Astrocyte of the spinal cord (primary cell): ENCODE results near the gene TAS2R60.
"Not testable (repeated sequence)": the region's sequence is repeated elsewhere in the genome, so short reads cannot be mapped to it uniquely, and the experiment has no call there.

Source experiments
- DNase-seq: peaks from one replicate; pipeline ENCODE4 v3.0.0; 2011; ENCODE audit warnings: low read depth, low spot score
- H3K4me3 ChIP-seq: 2 replicates; pipeline ENCODE4 v1.5.1; 2011; ENCODE audit warnings: low read depth, mild to moderate bottlenecking, low read length, moderate library complexity
- in situ Hi-C: cut with HindIII; loops from 2 replicates; pipeline ENCODE4 v1.10.0; 2017; ENCODE audit warnings: low sequenced_read_pairs
- TF ChIP-seq, protein P1 (sequence below): IDR thresholded peaks from 2 replicates; pipeline ENCODE4 v1.5.1; 2012; ENCODE audit warnings: low read depth, mild to moderate bottlenecking, low read length, inconsistent platforms

The TAS2R60 gene

DNA sequence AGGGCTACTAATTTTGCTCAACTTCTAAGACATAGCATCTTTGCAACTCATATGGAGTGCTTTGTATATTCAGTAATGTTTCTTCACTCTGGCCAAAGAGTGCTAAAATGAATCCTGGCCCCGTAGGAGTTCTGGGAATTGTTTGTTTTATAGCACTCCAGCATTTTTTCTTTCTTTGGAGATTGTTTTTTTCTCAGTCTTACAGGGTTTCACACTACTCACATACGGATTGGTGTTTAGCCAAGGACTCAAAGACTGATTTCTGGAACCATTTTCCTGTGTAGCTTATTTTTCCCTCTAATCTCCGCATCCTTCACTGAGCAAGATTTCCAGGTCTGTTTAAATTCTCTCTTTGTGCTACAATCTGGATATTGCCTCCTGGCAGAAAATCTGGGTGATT, 40.9 kb downstream of the TAS2R60 start:
- TF ChIP-seq, protein P1, sequence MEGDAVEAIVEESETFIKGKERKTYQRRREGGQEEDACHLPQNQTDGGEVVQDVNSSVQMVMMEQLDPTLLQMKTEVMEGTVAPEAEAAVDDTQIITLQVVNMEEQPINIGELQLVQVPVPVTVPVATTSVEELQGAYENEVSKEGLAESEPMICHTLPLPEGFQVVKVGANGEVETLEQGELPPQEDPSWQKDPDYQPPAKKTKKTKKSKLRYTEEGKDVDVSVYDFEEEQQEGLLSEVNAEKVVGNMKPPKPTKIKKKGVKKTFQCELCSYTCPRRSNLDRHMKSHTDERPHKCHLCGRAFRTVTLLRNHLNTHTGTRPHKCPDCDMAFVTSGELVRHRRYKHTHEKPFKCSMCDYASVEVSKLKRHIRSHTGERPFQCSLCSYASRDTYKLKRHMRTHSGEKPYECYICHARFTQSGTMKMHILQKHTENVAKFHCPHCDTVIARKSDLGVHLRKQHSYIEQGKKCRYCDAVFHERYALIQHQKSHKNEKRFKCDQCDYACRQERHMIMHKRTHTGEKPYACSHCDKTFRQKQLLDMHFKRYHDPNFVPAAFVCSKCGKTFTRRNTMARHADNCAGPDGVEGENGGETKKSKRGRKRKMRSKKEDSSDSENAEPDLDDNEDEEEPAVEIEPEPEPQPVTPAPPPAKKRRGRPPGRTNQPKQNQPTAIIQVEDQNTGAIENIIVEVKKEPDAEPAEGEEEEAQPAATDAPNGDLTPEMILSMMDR = no peak
- DNase-seq = no peak
- H3K4me3 ChIP-seq = no peak overlapping the region
- in situ Hi-C loops = no loop called here

DNA sequence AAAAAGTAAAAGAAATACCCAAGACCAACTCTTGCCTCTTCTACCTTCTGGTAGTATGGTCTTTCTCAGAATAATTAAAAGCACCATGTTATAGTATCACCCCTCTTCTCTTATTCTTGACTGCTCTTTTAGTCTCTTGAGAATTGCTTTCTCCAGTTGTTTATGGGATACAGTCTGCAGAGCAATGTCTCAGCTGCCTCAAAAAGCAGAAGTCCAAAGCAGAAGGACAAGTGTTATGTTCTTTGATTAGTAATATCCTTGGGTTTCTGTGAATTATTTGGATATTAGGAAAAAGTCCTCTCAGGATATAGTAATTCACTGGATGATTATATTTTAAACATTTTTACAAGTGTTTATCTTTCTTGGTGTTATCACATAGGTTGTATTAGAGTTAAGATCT, 41.8 kb downstream of the TAS2R60 start:
- DNase-seq = no peak
- no peak overlapping the region for H3K4me3 ChIP-seq
- in situ Hi-C loops = no loop called here
- TF ChIP-seq, protein P1 = no peak

DNA sequence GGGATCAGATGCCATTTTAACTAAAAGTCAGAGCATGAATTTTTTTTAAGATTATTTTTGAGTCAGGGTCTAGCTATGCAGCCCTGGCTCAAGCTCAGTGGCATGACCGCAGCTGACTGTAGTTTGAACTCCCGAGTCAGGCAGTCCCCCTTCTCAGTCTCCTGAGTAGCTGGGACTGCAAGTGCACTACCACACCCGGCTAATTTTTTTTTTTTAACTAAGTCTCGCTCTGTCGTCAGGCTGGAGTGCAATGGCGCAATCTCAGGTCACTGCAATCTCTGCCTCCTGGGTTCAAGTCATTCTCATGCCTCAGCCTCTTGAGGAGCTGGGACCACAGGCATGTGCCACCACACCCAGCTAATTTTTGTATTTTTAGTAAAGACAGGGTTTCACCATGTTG, 42.2 kb downstream of the TAS2R60 start:
- no peak for DNase-seq
- in situ Hi-C loops = no loop called here
- TF ChIP-seq, protein P1 = no peak
- no peak overlapping the region for H3K4me3 ChIP-seq

DNA sequence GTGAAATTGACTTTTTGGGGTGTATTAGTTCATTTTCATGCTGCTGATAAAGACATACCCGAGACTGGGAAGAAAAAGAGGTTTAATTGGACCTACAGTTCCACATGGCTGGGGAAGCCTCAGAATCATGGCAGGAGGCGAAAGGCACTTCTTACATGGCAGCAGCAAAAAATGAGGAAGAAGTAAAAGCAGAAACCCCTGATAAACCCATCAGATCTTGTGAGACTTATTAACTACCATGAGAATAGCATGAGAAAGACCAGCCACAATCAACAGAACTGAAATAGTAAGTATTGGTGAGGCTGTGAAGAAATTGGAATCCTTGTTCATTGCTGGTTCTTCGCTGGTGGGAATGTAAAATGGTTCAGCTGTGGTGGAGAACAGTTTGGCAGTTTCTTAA, 43.0 kb downstream of the TAS2R60 start:
- in situ Hi-C loops, H3K4me3 ChIP-seq, DNase-seq: not testable (repeated sequence)

DNA sequence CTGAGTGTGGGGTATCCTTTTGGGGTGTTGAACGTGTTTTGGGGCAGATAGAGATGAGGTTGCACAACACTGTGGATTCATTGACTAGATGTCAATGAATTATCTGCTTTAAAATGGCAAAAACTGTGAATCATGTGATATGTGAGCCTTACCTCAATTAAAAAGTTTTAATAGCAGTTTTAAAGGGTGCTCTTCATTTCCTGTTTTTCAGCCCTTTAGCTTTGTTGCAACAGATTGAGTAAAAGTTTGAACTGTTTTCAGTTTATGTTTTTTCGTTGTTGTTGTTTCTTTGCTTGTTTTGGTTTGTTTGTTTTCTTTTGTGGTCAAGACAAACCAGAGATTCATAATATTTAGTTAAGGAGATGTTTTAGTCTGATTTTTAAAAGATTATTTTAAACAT, 43.8 kb downstream of the TAS2R60 start:
- in situ Hi-C loops = no loop called here
- no peak overlapping the region for H3K4me3 ChIP-seq
- no peak for DNase-seq
- TF ChIP-seq, protein P1 = no peak

DNA sequence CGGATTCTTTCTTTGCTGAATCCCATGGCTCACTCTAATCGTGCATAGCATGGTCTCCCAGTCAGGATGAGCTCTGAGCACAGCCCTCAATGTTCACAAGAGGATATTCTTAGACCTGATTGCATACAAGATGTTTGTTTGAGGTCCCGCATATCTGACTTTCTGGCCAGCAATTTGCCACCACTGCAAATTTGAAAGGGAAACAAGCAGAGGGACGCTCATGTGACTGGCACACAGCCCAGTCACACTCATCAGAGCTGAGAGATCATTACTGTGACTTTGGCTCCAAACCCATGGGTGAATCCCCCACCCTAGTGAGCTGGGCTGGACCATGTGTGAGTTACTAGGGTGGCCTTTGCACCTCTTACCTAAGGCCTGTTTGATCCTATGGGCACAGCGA, 44.3 kb downstream of the TAS2R60 start:
- TF ChIP-seq, protein P1 = no peak
- DNase-seq = no peak
- no peak overlapping the region for H3K4me3 ChIP-seq
- in situ Hi-C loops = no loop called here

DNA sequence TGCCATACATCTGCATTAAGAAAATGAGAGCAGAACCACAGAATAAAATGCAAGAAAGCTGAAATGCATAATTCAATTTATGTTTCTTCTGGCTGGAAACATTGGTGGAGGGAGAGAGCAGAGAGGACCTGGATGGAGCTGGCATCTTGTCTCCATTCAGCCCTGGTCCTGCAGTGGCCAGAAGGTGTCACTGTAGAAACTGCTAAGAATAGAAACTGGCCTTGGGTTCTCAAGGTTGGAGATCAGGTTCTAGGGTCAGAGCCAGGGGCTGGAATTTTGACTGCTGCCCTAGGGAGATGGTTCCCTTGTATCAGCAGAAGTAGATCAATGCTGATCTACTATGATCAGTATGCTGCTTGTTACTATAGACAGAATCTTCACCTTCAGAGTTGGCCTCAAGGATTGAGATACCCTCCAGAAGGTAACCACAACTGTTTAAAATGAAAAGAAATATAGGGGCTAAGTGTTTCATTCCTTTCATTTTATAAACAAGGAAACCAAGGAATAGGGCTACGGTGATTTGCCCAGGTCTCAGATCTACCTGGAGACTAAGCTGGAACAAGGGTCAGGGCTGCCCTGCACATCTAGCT, 47.6 kb downstream of the TAS2R60 start:
- no peak for DNase-seq
- in situ Hi-C loops = no loop called here

More for the DNA sequence above, 47.6 kb downstream of the TAS2R60 start:
- no peak overlapping the region for H3K4me3 ChIP-seq
- TF ChIP-seq, protein P1 = peak; percentile 63
